ENCODE data around the gene FBXO24.

GRCh38 chr7:100578246-100579183, 7.6 kb upstream of the FBXO24 start:
- no peak for TF ChIP-seq CTCF (IDR thresholded peaks at IDR 0.05; ENCODE audit: poor library complexity)
- no peak for TF ChIP-seq EZH2phosphoT487 (IDR thresholded peaks at IDR 0.05; ENCODE audit: low read depth, severe bottlenecking, unreplicated experiment)
- no peak for TF ChIP-seq EZH2 (IDR thresholded peaks at IDR 0.05; ENCODE audit: borderline replicate concordance)

Measured in hepatocyte (in vitro differentiated cells).